DMS114 treated with DMSO at 0.1 percent for 48 hours (cell line): ENCODE measurements around the gene ATP7A.
"Not testable (repeated sequence)": the region's sequence is repeated elsewhere in the genome, so short reads cannot be mapped to it uniquely, and the experiment has no call there.

Source experiments
- DNase-seq: peaks from one replicate; lab custom pipeline; 2025; ENCODE audit not compliant: unreplicated experiment; lab: John Stamatoyannopoulos, UW

ATP7A gene

DNA sequence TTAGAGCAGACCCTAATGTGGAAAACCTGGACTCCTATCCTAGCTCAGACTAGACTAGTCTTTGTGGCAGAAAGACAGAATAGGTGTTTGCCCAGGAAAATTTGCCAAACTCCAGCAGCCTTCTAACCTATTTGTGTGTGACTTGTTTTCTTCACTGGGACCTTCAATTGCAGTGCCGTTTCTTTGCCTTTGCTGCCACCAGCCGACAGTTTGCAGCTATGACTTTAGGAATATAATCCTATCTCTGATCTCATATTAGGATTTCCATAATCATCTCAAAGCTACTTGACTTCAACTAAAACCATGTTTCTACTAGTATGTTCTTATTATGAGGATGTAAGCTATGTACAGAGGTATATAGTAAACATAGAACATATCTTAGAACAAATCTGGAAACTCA is 119.2 kb downstream of the ATP7A start:
- DNase-seq = peak; percentile 41

DNA sequence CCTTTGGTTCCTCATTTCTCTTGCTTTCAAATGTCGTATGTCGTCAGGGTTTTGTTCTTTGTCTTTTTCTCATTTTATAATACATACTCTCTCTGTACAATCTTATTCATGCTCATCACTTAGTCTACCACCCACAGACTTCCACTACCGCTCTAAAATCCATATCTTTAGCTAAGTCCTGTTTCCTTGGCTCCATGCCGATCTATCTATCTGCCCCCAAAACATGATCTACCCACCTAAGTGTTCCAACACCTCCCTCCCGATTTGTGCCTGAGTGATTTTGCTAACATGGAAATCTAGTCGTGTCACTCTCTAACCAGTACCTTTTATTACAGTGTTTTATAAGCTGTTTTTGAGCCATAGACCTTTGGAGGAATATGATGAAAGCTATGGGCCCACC is 124.6 kb downstream of the ATP7A start:
- DNase-seq = no peak

DNA sequence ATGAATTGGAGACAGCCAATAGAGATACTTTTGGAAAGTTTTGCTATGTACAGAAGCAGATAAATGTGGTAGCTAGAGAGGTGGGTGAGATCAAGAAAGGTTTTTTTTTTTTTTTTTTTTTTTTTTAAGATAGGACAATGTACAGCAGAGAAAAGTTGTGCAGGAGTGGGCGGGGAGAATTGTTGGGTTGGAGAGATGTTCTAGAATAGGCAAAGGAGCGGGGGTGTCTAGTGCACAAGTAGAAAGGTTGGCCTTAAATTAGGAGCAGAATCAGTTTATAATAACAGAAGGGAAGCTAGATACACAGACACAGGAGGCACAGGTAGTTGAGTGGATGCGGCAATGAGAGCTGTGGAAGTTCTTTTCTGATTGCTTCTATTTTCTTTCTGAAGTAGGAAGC is 127.4 kb downstream of the ATP7A start:
- DNase-seq = no peak

DNA sequence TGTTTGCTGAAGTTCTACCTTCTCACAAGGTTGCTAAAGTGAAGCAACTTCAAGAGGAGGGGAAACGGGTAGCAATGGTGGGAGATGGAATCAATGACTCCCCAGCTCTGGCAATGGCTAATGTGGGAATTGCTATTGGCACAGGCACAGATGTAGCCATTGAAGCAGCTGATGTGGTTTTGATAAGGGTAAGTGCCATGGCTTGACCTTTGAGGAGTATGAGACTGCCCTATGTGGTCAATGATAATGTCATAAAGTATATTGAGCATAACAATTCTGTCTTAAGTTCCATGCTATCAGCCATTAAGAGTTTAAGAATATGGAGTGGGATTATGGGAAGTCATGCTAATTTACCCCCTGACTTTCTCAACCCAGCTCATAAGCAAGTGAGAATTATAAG is 132.1 kb downstream of the ATP7A start:
- no peak for DNase-seq

DNA sequence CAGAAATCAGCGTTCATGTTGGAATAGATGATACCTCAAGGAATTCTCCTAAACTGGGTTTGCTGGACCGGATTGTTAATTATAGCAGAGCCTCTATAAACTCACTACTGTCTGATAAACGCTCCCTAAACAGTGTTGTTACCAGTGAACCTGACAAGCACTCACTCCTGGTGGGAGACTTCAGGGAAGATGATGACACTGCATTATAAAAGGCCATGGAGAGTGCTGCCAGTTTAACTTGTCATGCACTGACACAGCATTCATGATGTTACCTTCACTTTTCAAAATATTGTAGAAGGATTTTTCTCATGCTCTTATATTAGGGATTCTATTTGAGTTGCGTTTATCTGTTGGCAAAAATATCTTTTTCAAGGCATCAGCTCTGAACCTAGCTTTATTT is 135.9 kb downstream of the ATP7A start:
- DNase-seq = no peak

DNA sequence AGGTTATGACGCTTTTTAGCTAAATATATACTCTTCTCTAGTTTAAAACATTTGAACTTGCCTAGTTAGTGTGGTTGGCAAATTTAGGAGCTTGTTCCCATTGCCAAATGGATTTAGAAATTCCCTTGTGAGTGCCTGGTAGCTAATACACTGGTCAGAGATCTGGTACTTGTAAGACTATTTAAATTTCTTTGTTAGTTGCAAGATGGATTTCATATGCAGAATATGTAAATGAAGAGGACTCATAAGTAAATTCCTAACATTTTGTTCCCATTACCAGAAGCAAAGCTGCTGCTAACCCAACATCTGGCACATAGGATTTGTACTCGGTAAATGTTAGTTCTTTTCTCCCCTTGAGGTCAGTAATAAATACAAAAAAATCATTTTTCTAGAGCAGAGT is 137.6 kb downstream of the ATP7A start:
- DNase-seq = no peak

DNA sequence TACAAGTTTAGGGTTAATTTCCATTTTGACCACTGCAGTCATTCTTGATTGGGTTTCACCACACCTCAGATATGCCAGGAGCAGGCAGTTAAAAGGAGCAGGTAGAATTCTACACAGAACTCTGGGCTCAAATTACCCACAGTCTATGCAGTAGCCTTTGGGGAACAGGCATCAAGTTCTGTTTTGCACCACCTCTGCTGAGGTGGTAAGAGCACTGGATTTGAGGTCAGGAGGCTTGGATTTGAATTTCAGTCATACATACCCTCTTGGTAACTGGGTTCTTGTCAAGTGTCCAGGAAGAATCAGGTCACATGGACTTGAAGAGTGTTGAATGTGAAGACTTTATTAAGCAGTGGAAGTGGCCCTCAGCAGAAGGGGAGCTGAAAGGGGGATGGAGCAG is 153.2 kb downstream of the ATP7A start:
- DNase-seq = no peak

DNA sequence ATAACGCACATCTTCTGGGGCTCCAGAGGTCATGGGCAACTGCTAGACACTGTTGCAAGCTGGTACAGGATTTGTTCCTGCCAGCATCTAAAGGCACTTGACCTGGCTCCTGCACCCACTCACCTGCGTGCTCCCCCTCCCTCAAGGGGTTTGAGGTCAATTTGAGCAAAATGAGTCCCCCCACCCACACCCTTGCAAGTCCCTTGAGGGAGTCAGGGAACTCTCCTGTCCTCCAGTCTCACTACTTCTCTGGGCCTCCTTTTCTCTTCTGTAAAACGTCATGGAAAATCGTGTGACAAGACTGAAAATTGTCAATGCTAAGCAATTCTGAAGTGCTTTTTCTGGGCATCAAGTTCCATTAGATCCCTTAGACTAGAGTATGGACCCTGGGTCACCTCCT is 153.7 kb downstream of the ATP7A start:
- no peak for DNase-seq

DNA sequence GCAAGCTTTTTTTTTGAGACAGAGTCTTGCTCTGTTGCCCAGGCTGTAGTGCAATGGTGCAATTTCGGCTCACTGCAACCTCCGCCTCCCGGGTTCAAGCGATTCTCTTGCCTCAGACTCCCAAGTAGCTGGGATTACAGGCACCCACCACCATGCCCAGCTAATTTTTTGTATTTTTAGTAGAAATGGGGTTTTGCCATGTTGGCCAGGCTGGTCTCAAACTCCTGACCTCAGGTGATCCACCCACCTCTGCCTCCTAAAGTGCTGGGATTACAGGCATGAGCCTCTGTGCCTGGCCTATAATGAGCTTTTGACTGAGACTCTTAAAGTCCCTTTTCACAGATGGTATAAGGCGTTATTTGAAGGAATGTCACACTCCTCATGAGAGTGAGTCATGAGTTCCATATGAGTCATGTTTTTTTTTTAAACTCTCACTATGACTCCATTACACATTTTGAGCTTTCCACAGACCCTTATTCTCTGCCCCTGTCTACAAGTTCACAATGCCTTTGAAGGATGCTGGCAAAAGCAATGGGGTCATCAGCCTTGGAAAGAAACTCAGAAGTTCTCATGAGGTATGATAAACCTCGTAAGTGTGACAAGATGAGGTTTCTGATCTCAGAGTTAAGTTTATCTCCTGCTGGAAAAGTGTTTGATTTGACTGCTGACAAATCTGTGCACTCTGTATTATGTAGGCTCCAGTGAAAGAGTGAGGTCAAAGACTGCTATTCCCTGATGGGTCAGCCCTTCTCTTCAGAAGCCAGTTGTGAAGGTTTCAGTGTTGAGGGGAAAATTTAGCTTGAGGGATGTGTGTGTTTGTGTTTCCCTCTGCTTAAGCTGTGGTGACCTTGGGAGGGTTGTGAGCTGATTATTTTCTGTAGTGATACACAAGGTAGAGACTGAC is 154.5 kb downstream of the ATP7A start:
- DNase-seq = not testable (repeated sequence)

DNA sequence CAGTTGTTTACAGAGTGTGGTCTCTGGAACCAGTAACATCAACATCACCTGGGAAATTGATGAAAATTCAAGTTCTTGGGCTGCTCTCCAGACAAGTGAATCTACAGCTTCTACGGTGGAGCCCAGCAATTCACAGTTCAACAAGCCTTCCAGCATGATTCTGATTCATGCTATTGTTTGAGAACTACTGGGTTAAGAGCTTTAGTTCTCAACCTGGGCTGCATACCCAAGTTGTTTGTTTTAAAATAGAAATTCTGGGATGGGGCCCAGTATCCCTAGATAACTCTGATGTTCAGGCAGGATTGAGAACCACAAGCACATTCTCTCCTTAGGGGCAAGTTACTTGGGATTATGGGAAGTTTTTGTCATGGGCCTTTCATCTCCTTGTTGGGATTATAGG is 155.6 kb downstream of the ATP7A start:
- DNase-seq = no peak

DNA sequence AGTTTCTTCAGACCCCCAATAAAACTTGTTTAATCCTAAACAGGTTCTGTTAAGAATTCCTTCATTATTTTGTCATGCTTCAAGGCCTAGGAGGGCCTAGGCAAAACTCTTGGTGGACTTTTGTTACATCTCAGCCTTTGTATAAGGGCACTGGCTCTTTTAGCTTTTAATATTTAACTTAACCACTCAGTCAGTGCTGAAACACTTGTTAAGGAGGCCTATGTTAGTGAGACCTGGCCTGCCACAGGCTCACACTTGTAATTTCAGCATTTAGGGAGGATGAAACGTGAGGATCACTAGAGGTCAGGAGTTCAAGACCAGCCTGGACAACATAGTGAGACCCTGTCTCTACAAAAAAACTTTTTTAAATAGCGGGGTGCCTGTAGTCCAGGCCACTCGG is 160.8 kb downstream of the ATP7A start:
- DNase-seq = no peak

DNA sequence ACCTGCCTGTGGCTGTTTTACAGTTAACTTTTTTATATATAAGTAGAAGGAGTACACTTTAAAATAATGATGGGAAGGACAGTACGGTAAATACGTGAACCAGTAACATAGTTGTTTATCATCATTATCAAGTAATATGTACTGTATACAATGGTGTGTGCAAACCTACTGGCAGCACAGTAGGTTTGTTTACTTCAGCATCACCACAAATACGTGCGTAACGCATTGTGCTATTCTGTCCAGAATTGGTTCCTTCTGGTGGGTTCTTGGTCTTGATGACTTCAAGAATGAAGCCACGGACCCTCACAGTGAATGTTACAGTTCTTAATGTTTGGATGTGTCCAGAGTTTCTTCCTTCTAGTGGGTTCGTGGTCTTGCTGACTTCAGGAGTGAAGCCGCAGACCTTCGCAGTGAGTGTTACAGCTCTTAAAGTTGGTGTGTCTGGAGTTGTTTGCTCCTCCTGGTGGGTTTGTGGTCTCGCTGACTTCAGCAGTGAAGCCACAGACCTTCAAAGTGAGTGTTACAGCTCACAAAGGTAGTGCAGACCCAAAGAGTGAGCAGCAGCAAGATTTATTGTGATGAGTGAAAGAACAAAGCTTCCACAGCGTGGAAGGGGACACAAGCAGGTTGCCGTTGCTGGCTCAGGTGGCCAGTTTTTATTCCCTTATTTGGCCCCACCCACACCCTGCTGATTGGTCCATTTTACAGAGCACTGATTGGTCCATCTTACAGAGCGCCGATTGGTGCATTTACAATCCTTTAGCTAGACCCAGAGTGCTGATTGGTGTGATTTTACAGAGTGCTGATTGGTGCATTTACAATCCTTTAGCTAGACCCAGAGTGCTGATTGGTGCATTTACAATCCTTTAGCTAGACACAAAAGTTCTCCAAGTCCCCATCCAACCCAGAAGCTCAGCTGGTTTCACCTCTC is 162.9 kb downstream of the ATP7A start:
- not testable (repeated sequence) for DNase-seq

DNA sequence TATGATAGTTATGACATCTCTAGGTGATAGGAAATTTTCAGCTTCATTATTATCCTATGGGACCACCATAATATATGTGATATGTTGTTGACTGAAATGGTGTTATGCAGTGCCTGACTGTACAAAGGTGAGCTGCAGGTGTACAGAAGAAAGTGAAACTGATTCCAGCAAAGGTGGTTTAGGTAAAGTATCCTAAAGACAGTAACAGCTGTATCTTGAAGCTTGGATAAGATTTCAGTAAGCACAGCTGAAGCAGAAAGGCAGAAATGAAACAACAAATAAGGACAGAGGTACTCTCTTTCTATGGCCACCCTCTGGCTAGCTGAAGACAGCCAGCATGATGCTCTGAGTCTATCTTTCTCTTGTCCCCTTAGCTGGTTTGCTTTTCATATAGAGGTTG is 163.6 kb downstream of the ATP7A start:
- no peak for DNase-seq

DNA sequence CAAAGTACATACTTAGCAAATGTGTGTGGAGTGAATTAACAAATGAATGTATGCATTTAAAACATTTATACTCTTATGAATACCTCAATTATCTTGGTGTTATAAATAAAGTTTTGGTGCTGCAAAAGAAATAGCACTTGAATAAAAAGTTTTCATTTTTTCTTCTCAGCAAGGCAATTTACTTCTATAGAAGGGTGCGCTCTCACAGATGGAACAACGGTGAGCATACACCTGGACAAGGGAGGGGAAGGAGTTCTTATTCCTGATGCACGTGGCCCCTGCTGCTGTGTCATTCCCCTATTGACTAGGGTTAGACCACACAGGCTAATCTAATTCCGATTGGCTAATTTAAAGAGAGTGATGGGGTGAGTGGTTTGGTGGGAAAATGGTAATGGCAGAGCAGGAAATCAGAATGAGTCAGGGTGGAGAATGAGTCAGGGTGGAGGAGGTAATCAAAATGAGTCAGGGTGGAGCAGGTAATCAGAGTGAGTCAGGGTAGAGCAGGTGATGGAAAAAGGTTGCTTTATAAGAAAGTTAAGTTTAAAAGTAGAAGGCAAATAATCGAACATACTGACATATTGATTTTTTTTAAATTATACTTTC is 165.4 kb downstream of the ATP7A start:
- DNase-seq = no peak

DNA sequence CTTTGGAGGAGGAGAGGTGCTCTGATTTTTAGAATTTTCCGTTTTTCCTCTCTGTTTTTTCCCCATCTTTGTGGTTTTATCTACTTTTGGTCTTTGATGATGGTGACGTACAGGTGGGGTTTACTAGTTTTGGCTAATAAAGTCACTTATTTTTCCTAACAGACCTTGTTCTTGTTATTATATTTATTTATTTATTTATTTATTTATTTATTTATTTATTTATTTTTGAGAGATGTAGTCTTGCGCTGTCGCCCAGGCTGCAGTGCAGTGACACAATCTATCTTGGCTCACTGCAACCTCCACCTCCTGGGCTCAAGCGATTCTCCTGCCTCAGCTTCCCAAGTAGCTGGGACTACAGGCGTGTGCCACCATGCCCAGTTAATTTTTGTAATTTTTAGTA is 170.9 kb downstream of the ATP7A start:
- not testable (repeated sequence) for DNase-seq

DNA sequence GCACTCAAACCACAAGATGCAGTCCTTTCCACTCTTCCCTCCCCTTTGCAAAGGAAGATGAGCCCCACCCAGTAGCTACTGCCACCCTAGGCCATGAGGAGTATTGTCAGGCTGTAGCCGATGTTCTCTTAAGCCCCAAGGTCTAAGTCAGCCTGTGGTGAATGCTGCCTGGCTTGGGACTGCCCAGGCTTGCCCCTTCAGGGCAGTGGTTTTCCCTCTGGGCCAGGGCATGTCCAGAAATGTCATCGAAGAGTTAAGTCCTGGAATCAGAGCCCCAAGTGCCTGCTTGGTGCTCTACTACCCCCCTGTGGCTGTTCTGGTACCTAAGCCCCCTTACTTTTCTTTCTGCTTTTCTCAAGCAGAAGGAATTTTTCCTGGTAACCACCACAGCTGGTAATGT is 181.8 kb downstream of the ATP7A start:
- no peak for DNase-seq

DNA sequence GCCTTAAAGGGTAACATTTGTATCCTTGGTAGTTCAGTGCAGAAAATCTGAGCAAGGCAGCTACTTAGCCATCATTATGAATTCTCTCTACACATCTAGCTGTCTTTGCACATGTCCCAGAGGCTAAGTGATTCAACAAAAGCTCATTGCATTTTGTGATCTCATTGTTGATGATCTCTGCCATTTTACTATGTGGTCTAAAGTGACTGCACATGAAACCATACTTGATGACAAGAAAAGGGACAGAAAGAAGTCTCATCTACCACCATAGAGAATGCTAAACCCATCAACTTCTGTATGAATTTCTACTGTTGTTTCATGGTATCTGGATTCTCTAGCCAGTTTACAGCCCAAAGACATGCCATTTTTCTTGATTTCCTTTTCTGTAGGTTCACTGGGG is 187.6 kb downstream of the ATP7A start:
- no peak for DNase-seq
